ENCODE measurements around the gene GPR157.

The GPR157 gene

GRCh38 chr1:9165396-9165795, 36.5 kb upstream of the GPR157 start:
- H3K4me1 ChIP-seq (ENCODE audit: insufficient read depth, low read length, severe bottlenecking) = peaks cover 8% of the 10 kb centered on the region
- no peaks in the 10 kb centered on the region for H3K9me3 ChIP-seq (ENCODE audit: low read length)
- no peak overlapping the region for H3K4me3 ChIP-seq (ENCODE audit: low read depth, low read length, poor library complexity, severe bottlenecking)
- no peak overlapping the region for H2AFZ ChIP-seq (ENCODE audit: low read length)
- no peaks in the 10 kb centered on the region for H3K79me2 ChIP-seq (ENCODE audit: insufficient read depth, low read length)
- H3K9me2 ChIP-seq (ENCODE audit: low read depth, low read length) = no peaks in the 10 kb centered on the region
- no peaks in the 10 kb centered on the region for H3K36me3 ChIP-seq (ENCODE audit: insufficient read depth, low read length)
- H3F3A ChIP-seq (ENCODE audit: insufficient read depth, low read length) = no peaks in the 10 kb centered on the region
- no peaks in the 10 kb centered on the region for H4K20me1 ChIP-seq (ENCODE audit: insufficient read depth, low read length)
- no peak overlapping the region for H3K27ac ChIP-seq (ENCODE audit: low read depth, low read length, poor library complexity, severe bottlenecking)
- no peak for TF ChIP-seq CTCF (IDR thresholded peaks at IDR 0.05; ENCODE audit: low read length)
- no peak for TF ChIP-seq EZH2 (IDR thresholded peaks at IDR 0.05; ENCODE audit: borderline replicate concordance, low read length)
- H3K9ac ChIP-seq (ENCODE audit: low read length) = no peak overlapping the region
- peaks cover 9% of the 10 kb centered on the region; the same call in 1 of the 2 replicates for H3K27me3 ChIP-seq (ENCODE audit: insufficient read depth, low read length)
- no peak overlapping the region for H3K4me2 ChIP-seq (ENCODE audit: low read length)

GRCh38 chr1:9164919-9165318, 36.0 kb upstream of the GPR157 start:
- Histone ChIP-seq H3K9me2 (ENCODE audit: low read depth, low read length) (no peaks in the 10 kb centered on the region), H3K79me2 (ENCODE audit: insufficient read depth, low read length) (no peaks in the 10 kb centered on the region), H4K20me1 (ENCODE audit: insufficient read depth, low read length) (no peaks in the 10 kb centered on the region), H3K4me3 (ENCODE audit: low read depth, low read length, poor library complexity, severe bottlenecking) (no peak overlapping the region), H3K9me3 (ENCODE audit: low read length) (no peaks in the 10 kb centered on the region), H3K27me3 (ENCODE audit: insufficient read depth, low read length) (peaks cover 9% of the 10 kb centered on the region; the same call in 1 of the 2 replicates), H3K4me1 (ENCODE audit: insufficient read depth, low read length, severe bottlenecking) (peaks cover 8% of the 10 kb centered on the region), H3K9ac (ENCODE audit: low read length) (no peak overlapping the region), H2AFZ (ENCODE audit: low read length) (no peak overlapping the region), H3K4me2 (ENCODE audit: low read length) (no peak overlapping the region), H3F3A (ENCODE audit: insufficient read depth, low read length) (no peaks in the 10 kb centered on the region), H3K27ac (ENCODE audit: low read depth, low read length, poor library complexity, severe bottlenecking) (no peak overlapping the region), H3K36me3 (ENCODE audit: insufficient read depth, low read length) (no peaks in the 10 kb centered on the region)
- TF ChIP-seq EZH2 (IDR thresholded peaks at IDR 0.05; ENCODE audit: borderline replicate concordance, low read length) = no peak
- no peak for TF ChIP-seq CTCF (IDR thresholded peaks at IDR 0.05; ENCODE audit: low read length)

GRCh38 chr1:9164532-9164900, 35.6 kb upstream of the GPR157 start:
- TF ChIP-seq EZH2 (IDR thresholded peaks at IDR 0.05; ENCODE audit: borderline replicate concordance, low read length) = no peak
- no peak for TF ChIP-seq CTCF (IDR thresholded peaks at IDR 0.05; ENCODE audit: low read length)
- Histone ChIP-seq H3F3A (ENCODE audit: insufficient read depth, low read length) (no peaks in the 10 kb centered on the region), H3K9me3 (ENCODE audit: low read length) (no peaks in the 10 kb centered on the region), H3K9ac (ENCODE audit: low read length) (no peak overlapping the region), H3K27ac (ENCODE audit: low read depth, low read length, poor library complexity, severe bottlenecking) (no peak overlapping the region), H3K9me2 (ENCODE audit: low read depth, low read length) (no peaks in the 10 kb centered on the region), H4K20me1 (ENCODE audit: insufficient read depth, low read length) (no peaks in the 10 kb centered on the region), H3K4me3 (ENCODE audit: low read depth, low read length, poor library complexity, severe bottlenecking) (no peak overlapping the region), H3K4me1 (ENCODE audit: insufficient read depth, low read length, severe bottlenecking) (peaks cover 8% of the 10 kb centered on the region), H3K4me2 (ENCODE audit: low read length) (no peak overlapping the region), H2AFZ (ENCODE audit: low read length) (no peak overlapping the region), H3K27me3 (ENCODE audit: insufficient read depth, low read length) (peaks cover 5% of the 10 kb centered on the region; the same call in 1 of the 2 replicates), H3K79me2 (ENCODE audit: insufficient read depth, low read length) (no peaks in the 10 kb centered on the region), H3K36me3 (ENCODE audit: insufficient read depth, low read length) (no peaks in the 10 kb centered on the region)
